CD4-positive, alpha-beta T cell treated with Interleukin-1 beta for 1 hour (primary cell): ENCODE data around the gene SPINT4.
"Not testable (repeated sequence)": the region's sequence is repeated elsewhere in the genome, so short reads cannot be mapped to it uniquely, and the experiment has no call there.

Source experiments
- DNase-seq, 2 donors: peaks; one replicate each; pipeline ENCODE4 v3.0.0-alpha.2; 2020 to 2022

SPINT4 gene

GRCh38 chr20:45722047-45722446 is at the start of gene SPINT4:
TSS of gene SPINT4 (plus strand) at chr20:45722347. CDS start at chr20:45722368, 21 bp downstream.
- no peak for DNase-seq

GRCh38 chr20:45672765-45673164 is 49.4 kb upstream of the SPINT4 start:
- no peak for DNase-seq

- DNase-seq, result no peak
These were observed 42.5 kb upstream of the SPINT4 start for GRCh38 chr20:45679650-45680049.

- no peak for DNase-seq
These were observed 36.3 kb upstream of the SPINT4 start for GRCh38 chr20:45685896-45686295.

GRCh38 chr20:45693346-45693745 is 28.8 kb upstream of the SPINT4 start:
- not testable (repeated sequence) for DNase-seq

- DNase-seq, result no peak
These were observed 26.7 kb upstream of the SPINT4 start for GRCh38 chr20:45695496-45695895.

GRCh38 chr20:45701104-45701503 is 21.0 kb upstream of the SPINT4 start:
- no peak for DNase-seq

GRCh38 chr20:45701873-45702272 is 20.3 kb upstream of the SPINT4 start, which contains the start of gene WFDC13:
TSS of gene WFDC13 (plus strand) at chr20:45702038. CDS start at chr20:45702124, 86 bp downstream.
- DNase-seq, result no peak

GRCh38 chr20:45704969-45705637 is 17.0 kb upstream of the SPINT4 start, which contains the start of gene WFDC10B:
TSS of gene WFDC10B (minus strand) at chr20:45705019. CDS start at chr20:45685992, 19,027 bp downstream.
- DNase-seq, result no peak

GRCh38 chr20:45716141-45716688 is 5.9 kb upstream of the SPINT4 start:
- not testable (repeated sequence) for DNase-seq

- no peak for DNase-seq
These were observed 3.0 kb downstream of the SPINT4 start for GRCh38 chr20:45725134-45725533.

- no peak for DNase-seq
These were observed 4.9 kb downstream of the SPINT4 start for GRCh38 chr20:45727044-45727443.

GRCh38 chr20:45732199-45732598 is 10.1 kb downstream of the SPINT4 start:
- no peak for DNase-seq

GRCh38 chr20:45735552-45735951 is 13.4 kb downstream of the SPINT4 start:
- no peak for DNase-seq

- no peak for DNase-seq
These were observed 13.8 kb downstream of the SPINT4 start for GRCh38 chr20:45735988-45736387.

GRCh38 chr20:45742596-45742995 is 20.4 kb downstream of the SPINT4 start:
- no peak for DNase-seq

GRCh38 chr20:45745015-45745414 is 22.9 kb downstream of the SPINT4 start:
- DNase-seq, result no peak

- no peak for DNase-seq
These were observed 29.6 kb downstream of the SPINT4 start for GRCh38 chr20:45751721-45752120.

- no peak for DNase-seq
These were observed 30.6 kb downstream of the SPINT4 start for GRCh38 chr20:45752746-45753145.

- no peak for DNase-seq
These were observed 35.9 kb downstream of the SPINT4 start for GRCh38 chr20:45758096-45758495.

- DNase-seq, result not testable (repeated sequence)
These were observed 37.8 kb downstream of the SPINT4 start for GRCh38 chr20:45759921-45760320.

GRCh38 chr20:45761966-45762365 is 39.8 kb downstream of the SPINT4 start:
- not testable (repeated sequence) for DNase-seq

GRCh38 chr20:45764618-45765282 is 42.6 kb downstream of the SPINT4 start:
- DNase-seq, result not testable (repeated sequence)

- no peak for DNase-seq
These were observed 43.2 kb downstream of the SPINT4 start for GRCh38 chr20:45765307-45765875.
